Measurements from ENCODE around the gene CBR1.
"Not testable (repeated sequence)": the region's sequence is repeated elsewhere in the genome, so short reads cannot be mapped to it uniquely, and the experiment has no call there.

CBR1 gene

GRCh38 chr21:36096398-36097290, 26.8 kb downstream of the CBR1 start:
- DNase-seq (ENCODE audit: low read depth, low spot score): no peak
- CTCF ChIA-PET: interaction anchor here (0.7 to 2.4 kb wide), 6 partner anchors 8 to 165 kb away, joined by 3 to 9 read pairs (median 4); no protein-coding TSS in a partner anchor
- TF ChIP-seq CTCF (IDR thresholded peaks at IDR 0.05; ENCODE audit: insufficient read depth, low read length, missing control alignments): no peak
- H3K4me3 ChIP-seq (ENCODE audit: low read depth, low read length): no peak overlapping the region
- POLR2A ChIA-PET: no interaction called here

GRCh38 chr21:36097427-36098181, 27.8 kb downstream of the CBR1 start:
- TF ChIP-seq CTCF (IDR thresholded peaks at IDR 0.05; ENCODE audit: insufficient read depth, low read length, missing control alignments): no peak
- POLR2A ChIA-PET: no interaction called here

GRCh38 chr21:36098182-36098532, 28.3 kb downstream of the CBR1 start:
- CTCF ChIA-PET: interaction anchor here (0.9 to 2.4 kb wide), 2 partner anchors 14 kb away, joined by 3 to 9 read pairs; no protein-coding TSS in a partner anchor
- POLR2A ChIA-PET: no interaction called here
- DNase-seq (ENCODE audit: low read depth, low spot score): no peak
- H3K4me3 ChIP-seq (ENCODE audit: low read depth, low read length): no peak overlapping the region
- TF ChIP-seq CTCF (IDR thresholded peaks at IDR 0.05; ENCODE audit: insufficient read depth, low read length, missing control alignments): no peak

More at GRCh38 chr21:36097427-36098181, 27.8 kb downstream of the CBR1 start:
- CTCF ChIA-PET: interaction anchor here (0.9 to 2.4 kb wide), 3 partner anchors 13 to 164 kb away, joined by 3 to 9 read pairs (median 4); no protein-coding TSS in a partner anchor
- no peak for DNase-seq (ENCODE audit: low read depth, low spot score)
- H3K4me3 ChIP-seq (ENCODE audit: low read depth, low read length): no peak overlapping the region

GRCh38 chr21:36099000-36099399, 29.2 kb downstream of the CBR1 start:
- ChIA-PET POLR2A (no interaction called here), CTCF (interaction anchor here (0.8 to 2.4 kb wide), 2 partner anchors 13 to 41 kb away, joined by 3 to 9 read pairs; no protein-coding TSS in a partner anchor)
- no peak for TF ChIP-seq CTCF (IDR thresholded peaks at IDR 0.05; ENCODE audit: insufficient read depth, low read length, missing control alignments)
- no peak for DNase-seq (ENCODE audit: low read depth, low spot score)
- no peak overlapping the region for H3K4me3 ChIP-seq (ENCODE audit: low read depth, low read length)

GRCh38 chr21:36099695-36100211, 29.9 kb downstream of the CBR1 start:
- POLR2A ChIA-PET; DNase-seq (ENCODE audit: low read depth, low spot score); H3K4me3 ChIP-seq (ENCODE audit: low read depth, low read length); CTCF ChIA-PET: not testable (repeated sequence)

GRCh38 chr21:36100971-36101641, 31.3 kb downstream of the CBR1 start:
- no peak for DNase-seq (ENCODE audit: low read depth, low spot score)
- ChIA-PET CTCF (interaction anchor here (0.8 to 2.2 kb wide), 8 partner anchors 8 to 28 kb away, joined by 3 to 8 read pairs (median 3); no protein-coding TSS in a partner anchor), POLR2A (no interaction called here)
- no peak for TF ChIP-seq CTCF (IDR thresholded peaks at IDR 0.05; ENCODE audit: insufficient read depth, low read length, missing control alignments)
- H3K4me3 ChIP-seq (ENCODE audit: low read depth, low read length): no peak overlapping the region
